ENCODE measurements around the gene GNAS.
A peak's percentile ranks its signal among the peaks of the same experiment; 100 is the strongest.

Gene GNAS

DNA sequence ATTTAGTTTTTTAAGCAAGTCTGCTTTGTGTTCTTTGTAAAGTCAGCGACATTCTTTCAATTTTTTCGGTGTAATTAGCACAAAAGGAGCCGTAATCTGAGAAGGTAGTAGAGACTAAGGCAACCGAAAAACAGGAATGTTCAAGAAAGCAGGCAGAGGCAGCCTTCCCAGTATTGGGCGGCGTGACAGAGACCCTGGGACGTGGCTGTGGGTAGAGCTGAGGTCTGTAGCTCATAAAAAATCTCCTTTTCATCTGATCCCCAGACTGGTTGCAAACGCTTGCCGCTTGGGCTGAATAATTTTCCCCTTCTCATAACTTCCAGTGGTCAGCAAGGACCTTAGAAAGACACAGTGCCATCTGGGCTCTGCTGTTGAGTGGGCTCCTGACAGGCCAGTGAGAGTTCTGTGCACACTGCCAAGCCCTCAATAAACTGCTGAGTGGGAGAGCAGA lies 30.8 kb downstream of the GNAS start:
- DNase-seq, result no peak

DNA sequence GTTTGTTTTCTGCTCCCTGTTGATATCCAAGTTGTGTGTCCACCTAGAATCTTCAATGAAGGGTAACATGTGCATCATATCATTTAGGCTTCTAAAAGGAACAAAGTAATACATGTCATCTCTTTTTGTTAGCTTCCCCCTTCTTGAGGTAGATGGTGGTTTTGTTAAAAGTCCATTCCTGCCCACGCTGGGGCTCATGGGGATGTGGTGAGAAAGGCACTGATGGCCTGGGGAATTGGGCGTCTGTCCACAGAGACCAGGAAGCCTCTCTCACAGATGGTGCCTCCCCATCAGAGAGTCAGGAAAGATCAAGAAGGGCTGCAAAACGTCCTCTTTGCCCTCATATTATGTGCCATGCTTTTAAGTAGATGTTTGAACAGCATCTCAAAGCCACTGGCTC lies 32.5 kb downstream of the GNAS start:
- DNase-seq, result no peak

- no peak for DNase-seq
Measured at GRCh38 chr20:58886546-58886945, 34.0 kb downstream of the GNAS start.

DNA sequence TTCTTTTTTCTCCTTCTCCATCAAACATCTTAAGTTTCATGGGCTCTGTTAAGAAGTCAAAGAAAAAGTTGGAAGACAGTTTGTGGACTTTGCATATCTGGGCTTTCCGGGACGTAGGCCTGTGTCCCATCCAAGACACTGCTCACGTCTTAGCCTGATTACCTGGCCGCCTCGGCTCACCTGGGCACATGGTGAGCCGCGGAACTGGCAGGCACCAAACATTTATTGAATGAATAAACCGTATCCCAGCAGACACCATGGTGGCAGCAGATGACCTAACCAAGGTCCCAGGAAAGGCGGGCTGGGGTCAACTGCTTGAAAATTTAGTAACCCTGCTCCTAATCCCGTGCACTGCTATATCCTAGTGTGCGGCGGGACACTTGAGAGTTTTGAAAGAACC lies 35.6 kb downstream of the GNAS start:
- no peak for DNase-seq

DNA sequence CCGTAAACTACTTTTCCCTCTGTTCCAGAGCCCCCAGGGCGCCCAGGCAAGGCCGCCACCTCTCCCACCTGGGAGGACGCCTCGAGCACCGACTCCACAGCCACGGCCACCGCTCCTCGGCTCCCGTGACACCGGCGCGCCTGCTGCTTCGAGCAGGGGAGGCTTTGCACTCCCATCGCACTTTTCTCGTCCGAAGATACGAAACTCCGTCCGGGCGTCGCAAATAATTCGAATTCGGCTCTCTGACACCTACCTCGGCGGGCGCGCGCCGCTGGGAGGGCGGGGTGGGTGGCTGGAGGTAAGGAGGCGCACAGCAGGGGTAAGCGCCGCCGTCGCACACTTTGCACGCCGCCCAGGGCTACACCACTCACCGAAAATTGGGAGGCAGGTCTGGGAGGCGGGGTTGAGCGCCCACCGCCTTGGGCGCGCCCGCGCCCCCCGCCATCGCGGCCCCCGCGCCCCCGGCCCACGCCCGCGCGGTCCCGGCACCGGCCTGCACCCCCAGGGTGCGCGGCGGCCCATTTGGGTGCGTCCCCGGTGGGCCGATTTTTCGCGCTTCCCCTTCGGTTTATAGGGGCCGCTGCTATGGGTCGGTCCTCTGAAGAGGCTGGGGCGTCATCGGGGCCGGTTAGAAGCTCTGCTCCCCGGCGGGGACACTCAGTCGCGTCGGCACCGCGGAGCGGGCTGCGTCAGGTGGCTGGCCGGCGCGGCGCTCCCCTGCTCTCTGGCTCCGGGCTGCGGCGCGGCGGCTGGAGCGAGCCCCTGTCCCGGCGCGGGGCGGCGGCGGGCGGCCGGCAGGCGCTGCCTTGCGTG lies 36.2 kb downstream of the GNAS start:
- DNase-seq, result peak; percentile 47

GRCh38 chr20:58889334-58889760 lies 36.8 kb downstream of the GNAS start:
- no peak for DNase-seq

DNA sequence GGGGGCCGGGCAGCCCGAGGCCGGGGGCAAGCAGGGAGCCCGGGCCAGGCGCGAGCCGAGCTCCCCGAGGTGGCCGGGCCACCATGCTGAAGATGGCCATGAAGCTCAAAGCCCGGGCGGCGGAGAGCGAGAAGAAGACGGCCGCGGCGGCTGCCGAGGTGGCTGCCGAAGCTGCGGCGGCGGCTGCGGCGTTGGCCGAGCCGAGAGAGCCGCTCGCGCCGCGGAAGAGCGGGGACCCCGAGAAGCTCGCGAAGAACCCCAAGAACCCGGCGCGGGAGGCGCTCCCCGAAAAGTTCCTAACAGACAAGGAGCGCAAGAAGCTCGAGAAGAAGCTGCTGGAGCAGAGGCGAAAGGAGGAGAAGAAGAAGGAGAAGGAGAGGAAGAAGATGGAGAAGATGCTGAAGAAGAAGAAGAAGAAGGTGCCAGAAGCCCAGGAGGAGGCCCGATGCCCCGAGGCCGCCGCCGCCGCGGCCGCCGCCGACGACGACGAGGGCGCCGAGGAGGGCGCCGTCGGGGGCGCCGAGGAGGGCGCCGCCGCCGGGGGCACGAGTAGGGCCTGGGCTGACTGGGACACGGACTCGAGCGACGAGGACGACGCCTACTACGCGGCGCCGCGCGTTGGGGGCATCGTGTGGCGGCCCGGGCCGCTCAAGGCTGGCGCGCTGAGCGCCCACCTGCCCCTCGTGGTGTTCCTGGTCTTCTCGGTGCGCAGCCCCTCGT lies 37.4 kb downstream of the GNAS start:
- no peak for DNase-seq

DNA sequence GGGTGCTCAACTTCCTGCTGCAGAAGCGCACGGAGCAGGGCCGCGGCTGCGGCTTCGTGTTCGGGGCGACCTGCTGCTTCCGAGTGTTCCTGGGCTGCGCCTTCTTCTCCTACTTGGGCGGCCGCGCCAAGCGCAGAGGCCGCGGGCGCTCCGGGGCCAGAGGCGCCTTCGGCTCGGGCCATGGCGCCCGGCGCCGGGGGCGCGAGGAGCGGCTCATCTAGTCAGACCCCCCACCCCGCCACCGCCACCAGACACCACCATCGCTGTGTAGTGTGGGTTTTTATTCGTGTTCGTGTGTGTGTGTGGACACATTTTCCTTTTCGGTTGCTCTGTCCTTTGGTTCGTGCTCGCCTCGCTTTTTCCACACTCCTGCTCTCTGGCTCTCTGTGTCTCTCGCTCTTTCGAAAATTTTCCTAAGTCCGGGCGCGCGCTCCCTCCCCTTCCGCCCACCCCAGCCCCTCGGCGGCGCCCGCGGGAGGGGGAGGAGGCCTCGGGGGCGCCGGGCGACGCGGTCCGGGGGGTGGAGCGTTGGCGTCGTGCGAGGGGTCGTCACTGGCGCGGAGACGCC lies 38.1 kb downstream of the GNAS start:
- DNase-seq, result peak; percentile 78

GRCh38 chr20:58891086-58891717 lies 38.7 kb downstream of the GNAS start:
- DNase-seq, result peak; percentile 78

- no peak for DNase-seq
Measured at GRCh38 chr20:58891718-58892140, 39.2 kb downstream of the GNAS start.

DNA sequence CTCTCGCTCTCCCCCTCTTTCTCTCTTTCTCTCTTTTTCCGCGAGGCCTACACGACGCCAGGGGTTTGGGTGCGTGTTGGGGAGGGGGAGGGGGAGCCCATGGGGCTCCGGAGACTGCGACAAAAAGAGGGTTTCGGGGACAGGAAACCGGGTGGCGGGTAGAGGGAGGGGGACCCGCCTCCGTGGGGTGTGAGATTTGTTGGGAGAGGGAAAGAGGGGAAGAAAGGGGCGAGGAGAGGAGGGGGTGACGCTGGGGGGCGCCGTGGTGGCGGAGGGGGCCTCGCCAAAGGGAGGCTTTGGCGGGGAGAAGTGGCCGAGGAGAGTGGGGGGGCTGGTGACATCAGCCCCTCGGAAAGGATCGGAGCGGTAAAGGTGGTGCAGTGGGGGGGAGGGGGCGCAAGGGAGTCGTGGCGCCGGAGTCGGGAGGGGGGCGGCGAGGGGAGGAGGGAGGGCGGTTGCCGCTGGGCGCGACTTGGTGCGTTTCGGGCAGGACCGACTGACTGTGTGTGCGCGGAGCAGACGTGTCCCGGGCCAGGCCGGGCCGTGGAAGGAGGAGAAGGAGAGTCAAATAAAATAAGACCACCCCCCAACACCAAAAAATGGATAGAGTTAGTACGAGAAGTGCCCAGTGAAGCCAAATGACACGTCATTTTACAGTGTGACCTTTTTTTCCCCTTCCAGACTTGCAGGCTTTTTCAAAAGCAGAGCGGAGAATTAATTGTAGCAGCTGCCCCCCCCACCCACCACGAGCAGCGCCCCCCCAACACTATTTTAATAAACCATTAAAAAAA lies 39.8 kb downstream of the GNAS start:
- peak; percentile 38 for DNase-seq

GRCh38 chr20:58892932-58893224 lies 40.4 kb downstream of the GNAS start:
- DNase-seq, result no peak

GRCh38 chr20:58893355-58894120 lies 41.0 kb downstream of the GNAS start:
- DNase-seq, result no peak

GRCh38 chr20:58894652-58895447 lies 42.3 kb downstream of the GNAS start:
- DNase-seq, result no peak

GRCh38 chr20:58895448-58896180 lies 43.1 kb downstream of the GNAS start:
- DNase-seq, result no peak

- no peak for DNase-seq
Measured at GRCh38 chr20:58896820-58897219, 44.3 kb downstream of the GNAS start.

GRCh38 chr20:58897488-58897887 lies 45.0 kb downstream of the GNAS start:
- DNase-seq, result no peak

GRCh38 chr20:58898629-58899408 lies 46.3 kb downstream of the GNAS start:
- no peak for DNase-seq

DNA sequence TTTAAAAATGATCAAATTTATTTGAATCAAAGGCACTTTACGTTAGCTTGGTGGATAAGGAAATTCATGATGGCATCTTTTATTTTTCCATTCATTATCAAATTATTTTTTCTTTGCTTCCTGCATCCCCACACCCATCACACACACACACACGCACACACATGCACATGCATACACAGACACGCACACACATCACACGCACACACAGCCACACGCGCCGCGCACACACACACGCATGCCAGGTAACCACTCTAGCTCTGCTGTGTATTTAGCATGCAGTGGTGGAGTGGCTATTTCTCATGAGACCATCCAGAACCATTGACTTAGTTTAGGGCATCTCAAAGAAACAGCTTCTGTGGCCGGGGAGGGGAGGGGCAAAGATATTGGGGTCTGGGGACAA lies 47.0 kb downstream of the GNAS start:
- DNase-seq, result no peak

DNA sequence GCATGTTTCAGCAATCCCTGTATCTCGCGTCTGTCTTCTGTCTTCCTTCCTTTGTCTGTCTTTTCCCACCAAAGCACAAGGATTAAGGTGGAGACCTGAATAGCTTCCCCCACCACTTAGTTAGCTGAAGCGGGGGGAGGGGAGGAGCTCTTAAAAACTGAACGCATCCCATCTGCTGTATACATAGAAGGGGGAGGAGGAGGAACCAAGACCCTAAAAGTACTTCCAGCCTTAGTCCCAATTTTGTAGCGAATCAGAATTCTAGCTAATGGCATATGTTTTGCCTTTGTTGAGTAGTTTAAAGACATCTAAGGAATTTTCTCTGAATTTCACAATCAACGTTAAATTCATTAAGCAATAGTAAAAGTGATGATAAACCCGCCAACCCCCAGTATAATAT lies 47.9 kb downstream of the GNAS start:
- no peak for DNase-seq

Data from midbrain (tissue), 1 donor.